T-helper 17 cell (primary cell): ENCODE data around the gene NACC2. TPM values are rescaled to one million over a fixed set of nuclear protein-coding genes. Genes with fewer than 3 reads are reported as not detected.
A peak's percentile ranks its signal among the peaks of the same experiment; 100 is the strongest.
"Not testable (repeated sequence)": the region's sequence is repeated elsewhere in the genome, so short reads cannot be mapped to it uniquely, and the experiment has no call there.

ENCODE experiments used
- ATAC-seq: fragments of 150-1000 bp; cut with Tn5 transposase; 2 replicates; pipeline ENCODE4 v1.10.0; 2021; ENCODE audit warnings: mild to moderate bottlenecking, moderate library complexity
- DNase-seq, 3 donors: peaks; one replicate each; pipeline versions ENCODE4 v3.0.0 to v3.0.0-alpha.2; 2020 to 2021
- H3K9me3 ChIP-seq: one replicate; pipeline ENCODE4 v1.7.0; 2013; ENCODE audit warnings: low read length, mild to moderate bottlenecking; ENCODE audit not compliant: control insufficient read depth, poor library complexity, severe bottlenecking
- H3K27ac Mint-ChIP-seq: one replicate; pipeline ENCODE4 v1.8.0; 2022; ENCODE audit warnings: mild to moderate bottlenecking, moderate library complexity, mixed read lengths
- H3K27me3 Mint-ChIP-seq: one replicate; pipeline ENCODE4 v1.8.0; 2022; ENCODE audit warnings: mixed read lengths
- H3K36me3 Mint-ChIP-seq: one replicate; pipeline ENCODE4 v1.8.0; 2022; ENCODE audit warnings: low read depth, mixed read lengths
- H3K4me1 Mint-ChIP-seq: one replicate; pipeline ENCODE4 v1.8.0; 2022; ENCODE audit warnings: mild to moderate bottlenecking, mixed read lengths
- H3K4me3 Mint-ChIP-seq: one replicate; pipeline ENCODE4 v1.8.0; 2022; ENCODE audit warnings: mild to moderate bottlenecking, moderate library complexity, mixed read lengths
- total RNA-seq, 4 donors: library from RNA in 2 of 4; stranded (reverse) in 2 of 4; gene quantifications; one replicate each; pipeline ENCODE4 v1.2.3 and lab custom pipeline; 2022 to 2026

NACC2 gene
- total RNA-seq, 2 donors from 2014 or later, result 5.8 to 5.9 TPM

DNA sequence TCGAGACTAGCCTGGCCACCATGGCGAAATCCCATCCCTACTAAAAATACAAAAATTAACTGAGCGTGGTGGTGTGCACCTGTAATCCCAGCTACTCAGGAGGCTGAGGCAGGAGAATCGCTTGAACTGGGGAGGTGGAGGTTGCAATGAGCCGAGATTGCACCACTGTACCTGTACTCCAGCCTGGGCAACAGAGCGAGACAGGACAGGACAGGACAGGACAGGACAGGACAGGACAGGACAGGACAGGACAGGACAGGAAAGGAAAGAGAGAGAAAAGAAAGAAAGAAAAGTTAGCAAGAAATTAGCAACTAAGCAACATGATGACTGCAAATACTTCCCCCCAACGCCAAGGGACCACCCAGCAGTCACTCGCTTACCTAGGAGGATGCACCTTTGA, 33.2 kb downstream of the NACC2 start:
- not testable (repeated sequence) for H3K9me3 ChIP-seq, H3K36me3 Mint-ChIP-seq, H3K27ac Mint-ChIP-seq, ATAC-seq, H3K4me3 Mint-ChIP-seq, DNase-seq, H3K27me3 Mint-ChIP-seq
- peaks cover 19% of the 10 kb centered on the region for H3K4me1 Mint-ChIP-seq

DNA sequence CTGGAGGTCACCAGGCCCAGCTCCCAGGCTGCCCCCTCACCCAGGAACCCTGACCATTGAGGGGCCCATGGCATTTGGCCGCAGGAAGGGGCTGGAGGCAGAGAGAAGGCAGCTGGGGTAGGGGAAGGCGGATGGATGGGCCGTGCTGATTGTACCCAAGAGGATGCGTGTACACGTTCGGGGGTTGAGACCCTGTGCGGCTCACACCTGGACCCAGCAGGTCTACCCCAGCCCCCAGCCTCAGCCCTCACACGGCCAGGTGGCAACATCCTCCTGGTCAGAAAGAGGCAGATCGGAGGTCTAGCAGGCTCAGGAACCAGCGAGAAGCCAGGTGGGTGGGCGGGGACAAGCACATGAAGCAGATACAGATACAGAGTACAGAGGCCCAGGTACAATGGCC, 33.7 kb downstream of the NACC2 start:
- Mint-ChIP-seq H3K4me3 (no peak overlapping the region), H3K27me3 (peaks cover 7% of the 10 kb centered on the region), H3K27ac (no peak overlapping the region), H3K4me1 (peaks cover 17% of the 10 kb centered on the region), H3K36me3 (no peaks in the 10 kb centered on the region)
- DNase-seq (no peak), ATAC-seq (no peak)
- H3K9me3 ChIP-seq, result no peaks in the 10 kb centered on the region

DNA sequence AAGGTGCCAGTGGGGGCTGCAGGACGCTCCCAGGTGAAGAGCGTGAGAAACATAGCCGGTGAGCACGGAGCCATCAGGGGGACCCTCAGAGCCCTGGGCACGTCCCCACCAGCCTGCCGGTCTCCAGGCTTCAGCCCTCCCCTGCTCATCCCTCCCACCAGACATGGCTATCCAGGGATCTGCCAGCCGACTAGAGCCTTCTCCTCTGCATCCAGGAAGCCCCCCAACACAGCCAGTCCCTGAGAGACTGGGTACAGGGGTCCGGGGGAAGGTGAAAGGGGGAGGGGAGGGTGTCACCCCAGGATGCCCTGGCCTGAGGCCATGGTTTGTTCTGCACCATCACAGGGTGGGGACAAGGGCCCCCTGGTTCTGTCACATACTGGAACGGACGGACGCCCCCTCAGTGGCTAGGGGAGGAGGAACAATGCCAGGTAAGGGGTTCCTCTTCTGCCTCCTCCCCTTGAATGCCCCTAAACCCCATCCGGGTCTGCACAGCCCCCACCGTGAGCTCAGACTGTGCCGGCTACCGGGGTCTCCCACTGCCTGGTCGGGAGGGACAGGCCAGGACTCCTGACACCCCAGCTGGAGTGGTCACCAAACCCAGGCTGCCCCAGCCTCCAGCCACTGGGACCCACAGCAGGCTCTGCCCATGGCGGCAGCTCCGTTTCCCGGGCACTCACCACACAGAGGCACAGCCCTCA, 34.3 kb downstream of the NACC2 start:
- no peak overlapping the region for H3K4me3 Mint-ChIP-seq
- no peaks in the 10 kb centered on the region for H3K36me3 Mint-ChIP-seq
- DNase-seq (no peak), ATAC-seq (no peak)
- H3K27me3 Mint-ChIP-seq, result peaks cover 7% of the 10 kb centered on the region
- H3K9me3 ChIP-seq, result no peaks in the 10 kb centered on the region
- no peak overlapping the region for H3K27ac Mint-ChIP-seq
- H3K4me1 Mint-ChIP-seq, result peaks cover 13% of the 10 kb centered on the region

DNA sequence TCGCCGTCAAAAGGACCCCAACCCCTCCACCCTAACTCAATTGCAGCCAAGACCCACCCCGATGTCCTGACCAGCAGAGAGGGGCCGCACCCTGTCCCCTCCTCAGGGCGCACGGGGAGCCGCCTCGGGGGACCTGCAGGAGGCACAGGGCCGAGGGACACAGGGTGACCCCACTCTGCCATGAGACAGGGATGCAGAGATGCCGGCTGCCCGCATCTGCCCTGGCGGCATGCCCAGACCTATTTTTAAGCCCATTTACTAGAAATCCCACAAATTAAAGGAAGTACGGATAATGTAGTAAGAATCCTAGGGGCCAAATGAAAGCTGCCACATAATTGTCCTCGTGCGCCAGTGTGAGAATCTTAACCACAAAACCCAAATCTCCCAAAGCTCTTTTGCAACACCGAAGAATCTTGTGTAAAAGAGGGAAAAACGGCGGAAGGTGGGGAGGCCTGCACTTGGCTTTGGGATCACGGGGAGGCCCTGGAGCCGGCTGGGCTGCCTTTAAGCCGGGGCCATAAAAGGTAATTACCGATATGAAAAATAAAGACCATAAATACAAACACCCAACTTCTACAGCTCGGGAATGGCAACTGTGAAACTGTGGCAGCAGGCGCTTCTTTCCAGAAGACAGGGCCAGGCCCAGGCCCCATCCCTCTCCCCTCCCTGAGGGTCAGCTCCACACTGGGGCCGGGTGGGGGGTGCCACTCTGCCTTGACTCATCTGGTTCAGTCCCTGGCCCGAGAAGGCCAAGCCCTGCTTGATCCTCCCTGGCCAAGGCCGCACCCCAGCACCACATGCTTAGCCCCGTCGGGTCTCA, 35.0 kb downstream of the NACC2 start:
- Mint-ChIP-seq H3K36me3 (no peaks in the 10 kb centered on the region), H3K4me1 (peaks cover 16% of the 10 kb centered on the region), H3K27ac (no peak overlapping the region), H3K27me3 (peaks cover 7% of the 10 kb centered on the region), H3K4me3 (no peak overlapping the region)
- no peaks in the 10 kb centered on the region for H3K9me3 ChIP-seq
- no peak for ATAC-seq
- DNase-seq, result no peak

DNA sequence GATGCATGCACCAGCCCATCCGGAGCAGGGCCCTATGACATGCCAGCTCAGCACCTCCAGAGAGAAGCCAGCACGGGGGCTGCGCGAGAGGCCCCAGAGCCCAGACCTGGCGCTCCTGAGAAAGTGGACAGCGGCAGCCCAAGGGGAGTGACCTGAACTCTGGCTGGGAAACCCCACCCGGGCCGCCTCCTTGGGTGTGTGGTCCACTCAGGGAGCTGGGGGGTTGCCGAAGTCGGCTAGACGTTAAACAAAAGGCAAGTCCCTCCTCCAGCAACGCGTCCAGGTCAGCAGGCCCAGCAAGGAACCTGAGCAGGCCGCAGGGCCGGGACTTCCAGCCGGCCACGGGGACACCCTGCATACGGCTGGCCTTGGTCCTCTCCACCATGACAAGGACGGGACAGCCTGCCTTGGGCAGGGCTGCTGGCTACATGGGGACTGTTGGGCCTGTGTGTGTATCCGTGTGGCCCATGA, 35.7 kb downstream of the NACC2 start:
- DNase-seq, result no peak
- Mint-ChIP-seq H3K4me1 (peaks cover 16% of the 10 kb centered on the region), H3K36me3 (no peaks in the 10 kb centered on the region), H3K4me3 (no peak overlapping the region), H3K27me3 (peaks cover 7% of the 10 kb centered on the region), H3K27ac (no peak overlapping the region)
- no peaks in the 10 kb centered on the region for H3K9me3 ChIP-seq
- no peak for ATAC-seq

DNA sequence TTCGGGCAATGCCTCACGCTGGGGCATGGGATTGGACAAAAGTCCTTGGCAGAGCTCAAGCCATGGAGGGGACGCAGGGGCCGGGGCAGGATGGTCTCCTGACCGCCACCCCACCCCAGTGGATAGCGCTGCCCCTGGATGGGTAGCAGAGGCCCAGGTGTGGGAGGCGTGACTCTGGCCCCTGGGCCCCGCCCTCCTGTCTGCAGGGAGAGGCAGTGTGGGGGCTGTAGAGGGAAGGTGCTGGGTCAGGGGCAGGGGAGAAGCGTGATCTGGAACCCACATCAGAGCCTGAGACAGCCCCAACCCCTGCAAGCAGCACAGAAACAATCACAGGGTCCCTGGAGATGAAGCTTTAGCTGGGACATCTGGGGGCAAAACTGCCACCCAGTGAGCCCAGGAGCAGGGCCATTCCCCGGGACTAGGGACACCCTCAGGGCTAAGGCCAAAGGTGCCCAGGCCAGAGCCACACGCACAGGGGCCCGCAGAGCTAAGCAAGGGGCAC, 36.2 kb downstream of the NACC2 start:
- Mint-ChIP-seq H3K36me3 (no peaks in the 10 kb centered on the region), H3K27ac (no peak overlapping the region), H3K4me1 (peaks cover 18% of the 10 kb centered on the region), H3K27me3 (peaks cover 7% of the 10 kb centered on the region), H3K4me3 (no peak overlapping the region)
- no peak for ATAC-seq
- H3K9me3 ChIP-seq, result no peaks in the 10 kb centered on the region
- no peak for DNase-seq

DNA sequence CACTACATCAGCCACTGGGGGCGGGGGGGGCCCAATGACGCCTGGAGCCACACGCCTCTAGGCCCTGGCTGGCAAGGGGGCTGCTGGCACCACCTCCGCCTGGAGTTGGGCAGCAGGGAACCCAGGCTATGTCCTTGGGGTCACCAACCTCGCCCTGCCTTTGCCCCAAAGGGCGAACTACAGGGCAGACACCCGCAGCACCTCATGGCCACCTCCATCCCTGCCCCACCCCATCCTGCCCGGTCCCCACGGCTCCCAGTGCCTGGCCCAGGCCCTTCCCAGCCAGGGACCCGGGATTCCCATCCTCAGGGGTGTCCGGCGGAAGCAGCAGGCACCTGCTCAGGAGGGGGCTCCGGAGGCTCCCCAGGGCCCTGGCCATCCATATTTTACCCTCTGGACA, 37.0 kb downstream of the NACC2 start:
- Mint-ChIP-seq H3K4me1 (peaks cover 19% of the 10 kb centered on the region), H3K27ac (no peak overlapping the region), H3K36me3 (no peaks in the 10 kb centered on the region), H3K4me3 (no peak overlapping the region), H3K27me3 (peaks cover 9% of the 10 kb centered on the region)
- ATAC-seq, result no peak
- no peak for DNase-seq
- no peaks in the 10 kb centered on the region for H3K9me3 ChIP-seq

DNA sequence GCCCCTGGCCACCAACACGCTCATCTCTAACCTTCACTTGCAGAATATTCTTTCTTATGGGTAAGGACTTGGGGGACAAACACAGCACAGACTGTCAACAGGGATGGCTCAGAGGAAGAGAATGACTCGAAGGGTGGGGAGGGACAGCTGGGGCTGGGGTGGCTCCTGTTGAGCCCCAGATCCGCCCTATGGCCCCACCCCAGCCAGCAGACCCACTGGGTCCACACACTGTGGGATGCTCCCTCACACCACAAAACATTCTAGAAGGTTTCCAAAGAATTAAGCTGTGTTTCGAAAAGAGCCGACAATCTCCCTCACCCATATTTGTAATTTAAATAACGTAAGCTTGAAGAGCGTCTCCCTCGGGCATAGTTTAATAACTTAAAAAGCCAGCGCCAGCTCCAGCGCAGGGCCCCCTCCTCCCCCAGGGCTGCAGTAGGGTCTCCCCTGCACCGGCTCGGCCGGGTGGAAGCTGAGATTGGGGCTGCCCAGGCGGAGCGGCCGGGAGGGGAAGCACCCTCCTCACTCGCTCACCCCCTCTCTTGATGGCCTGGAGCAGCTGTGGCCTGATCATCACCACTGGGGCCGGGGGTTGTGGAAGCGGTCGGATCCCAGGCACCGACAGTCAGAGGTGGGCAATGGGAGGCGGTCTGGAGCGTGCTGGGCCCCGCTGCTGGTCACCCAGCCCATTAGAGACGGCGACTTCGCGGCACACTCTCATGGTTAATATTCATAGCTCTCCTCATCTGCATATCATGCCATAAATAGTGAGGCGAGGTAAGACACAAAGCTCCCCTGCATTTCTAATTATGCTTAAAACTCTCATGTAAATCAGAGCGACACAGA, 37.6 kb downstream of the NACC2 start:
- DNase-seq (no peak), ATAC-seq (no peak)
- H3K4me3 Mint-ChIP-seq, result peak overlapping the region; percentile 21
- H3K27ac Mint-ChIP-seq, result no peak overlapping the region
- peaks cover 13% of the 10 kb centered on the region for H3K27me3 Mint-ChIP-seq
- no peaks in the 10 kb centered on the region for H3K36me3 Mint-ChIP-seq
- H3K9me3 ChIP-seq, result no peaks in the 10 kb centered on the region
- peaks cover 18% of the 10 kb centered on the region for H3K4me1 Mint-ChIP-seq

DNA sequence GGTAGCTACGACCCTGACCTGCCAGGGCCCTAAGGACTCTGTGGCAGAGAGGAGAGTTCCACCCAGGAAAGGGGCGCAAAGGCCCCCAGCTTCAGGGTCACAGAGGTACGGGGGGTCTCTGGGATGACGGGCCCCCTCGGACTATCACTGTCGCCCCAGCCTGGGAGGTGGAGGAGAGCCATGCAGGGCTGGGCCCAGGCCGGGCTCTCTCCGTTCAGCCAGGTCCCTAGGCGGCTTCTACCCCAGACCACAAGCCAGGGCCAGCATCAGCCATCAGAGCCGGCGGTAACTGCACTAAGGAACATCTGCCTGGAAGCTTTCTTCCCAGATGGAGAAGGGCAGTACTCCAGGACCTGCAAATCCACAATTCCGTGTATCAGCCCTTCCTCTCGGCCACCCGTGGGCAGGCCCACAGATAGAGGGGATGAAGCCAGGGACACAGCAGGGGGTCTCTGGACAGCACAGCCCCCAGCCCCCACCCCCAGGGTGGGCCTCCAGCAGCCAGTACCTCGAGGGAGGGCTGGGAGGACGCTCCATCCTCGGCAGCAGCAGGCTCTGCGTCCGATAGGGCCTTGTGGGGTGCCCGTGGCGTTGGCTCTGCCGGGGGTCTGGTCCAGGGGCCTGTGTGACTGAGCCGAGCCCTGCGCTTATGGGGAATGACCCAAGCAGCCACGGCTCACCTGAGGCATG, 38.4 kb downstream of the NACC2 start:
- H3K4me1 Mint-ChIP-seq, result peaks cover 22% of the 10 kb centered on the region
- H3K4me3 Mint-ChIP-seq, result peak overlapping the region; percentile 21
- H3K27ac Mint-ChIP-seq, result no peak overlapping the region
- no peaks in the 10 kb centered on the region for H3K9me3 ChIP-seq
- no peaks in the 10 kb centered on the region for H3K36me3 Mint-ChIP-seq
- ATAC-seq, result no peak
- DNase-seq, result no peak
- H3K27me3 Mint-ChIP-seq, result peaks cover 13% of the 10 kb centered on the region

DNA sequence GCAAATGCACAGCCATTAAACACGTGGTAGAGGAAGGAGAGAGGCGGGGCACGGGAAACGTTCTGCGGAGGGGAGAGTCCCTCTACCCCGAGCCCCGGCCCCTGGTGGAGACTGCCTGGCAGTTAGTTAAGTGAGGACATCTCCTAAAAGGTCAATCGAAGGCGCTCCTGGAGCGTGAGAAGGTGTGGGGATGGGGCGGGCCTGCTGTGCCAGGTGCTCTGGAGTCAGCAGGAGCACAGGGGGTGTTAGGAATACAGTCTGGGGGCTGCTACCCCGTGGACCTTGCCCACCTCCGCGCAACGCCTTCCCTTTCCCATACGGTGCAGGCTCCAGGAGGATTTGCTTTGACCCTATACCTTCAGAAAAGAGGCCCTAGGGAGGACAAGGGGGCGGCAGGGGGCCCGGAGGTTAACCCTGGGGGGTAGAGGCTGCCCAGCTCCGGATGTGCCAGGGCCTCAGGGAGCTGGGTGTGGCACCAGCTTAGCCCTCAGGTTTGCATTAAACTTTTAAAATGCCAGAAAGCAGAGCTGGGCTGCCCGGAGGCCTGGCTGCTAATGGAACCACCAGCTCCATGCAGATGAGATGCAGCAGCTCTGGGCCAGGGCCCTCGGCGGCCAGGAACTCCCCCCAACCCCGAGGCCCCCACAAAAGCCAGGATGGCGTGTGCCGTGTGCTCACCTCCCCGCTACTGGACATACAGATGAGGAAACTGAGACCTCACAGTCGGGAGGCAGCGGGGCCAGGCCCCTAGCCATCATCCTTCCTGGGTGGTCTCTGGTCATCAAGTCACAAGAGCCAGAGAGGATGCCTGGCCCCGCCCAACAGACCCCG, 39.2 kb downstream of the NACC2 start:
- Mint-ChIP-seq H3K27me3 (peaks cover 13% of the 10 kb centered on the region), H3K36me3 (no peaks in the 10 kb centered on the region), H3K4me1 (peaks cover 22% of the 10 kb centered on the region), H3K27ac (no peak overlapping the region), H3K4me3 (no peak overlapping the region)
- no peak for ATAC-seq
- DNase-seq, result no peak
- H3K9me3 ChIP-seq, result no peaks in the 10 kb centered on the region

DNA sequence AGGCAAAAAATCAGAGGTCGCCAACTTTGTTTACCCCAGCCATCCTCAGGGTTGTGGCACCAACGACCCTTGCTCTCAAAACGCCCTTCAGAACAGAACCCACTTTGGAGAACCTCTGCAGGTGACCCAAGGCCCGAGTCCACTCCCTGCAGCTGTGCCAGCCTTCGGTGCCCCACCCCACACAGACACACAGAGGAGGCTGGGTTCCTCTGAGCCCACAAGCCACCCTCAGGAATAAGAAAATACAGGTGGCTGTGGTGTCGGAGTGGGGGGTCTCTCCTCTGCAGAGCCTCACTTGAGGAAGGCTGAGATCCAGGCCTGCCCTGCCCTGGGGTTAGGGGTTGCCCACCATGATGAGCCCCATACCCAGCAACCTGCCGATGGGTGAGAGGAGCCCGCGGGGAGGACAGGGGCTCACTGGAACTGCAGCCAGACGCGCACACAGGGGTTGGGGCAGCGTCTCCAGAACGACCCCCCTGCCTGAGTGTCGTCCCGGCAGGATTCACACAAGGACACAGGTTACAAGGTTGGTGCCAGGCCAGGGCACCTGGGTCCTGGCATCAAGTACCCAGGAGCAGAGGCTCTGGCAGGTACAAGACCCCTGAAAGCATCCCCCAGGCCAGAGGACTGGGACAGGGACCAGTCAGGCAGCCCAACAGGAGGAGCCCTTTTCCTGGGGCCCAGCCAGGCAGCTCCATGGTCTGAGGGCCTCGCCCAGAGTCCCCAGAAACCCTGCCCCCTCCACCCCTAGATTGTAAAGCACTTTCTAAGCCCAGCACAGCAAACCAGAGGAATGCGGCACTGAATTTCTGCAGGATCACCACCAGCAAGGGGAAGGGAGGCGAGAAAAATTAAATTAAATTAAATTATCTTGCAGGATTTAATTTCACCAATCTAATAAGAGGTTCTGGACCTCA, 40.0 kb downstream of the NACC2 start:
- H3K27me3 Mint-ChIP-seq, result peaks cover 13% of the 10 kb centered on the region
- H3K9me3 ChIP-seq, result no peaks in the 10 kb centered on the region
- peaks cover 21% of the 10 kb centered on the region for H3K4me1 Mint-ChIP-seq
- ATAC-seq (no peak), DNase-seq (no peak)
- no peaks in the 10 kb centered on the region for H3K36me3 Mint-ChIP-seq
- no peak overlapping the region for H3K4me3 Mint-ChIP-seq
- H3K27ac Mint-ChIP-seq, result no peak overlapping the region
